HCT116 (cell line): Measurements from ENCODE around the gene ATXN1L. TPM values are rescaled to one million over a fixed set of nuclear protein-coding genes. Genes with fewer than 3 reads are reported as not detected.

Experiments used
- ATAC-seq: fragments of 200-7000 bp; cut with Tn5 transposase; 2 replicates; pipeline ENCODE4 v1.9.1; 2020; ENCODE audit warnings: mild to moderate bottlenecking, moderate library complexity
- BruUV-seq: library from RNA; stranded (reverse); fragments of 400-500 nt; replicated peaks from 2 replicates; lab custom pipeline; 2021; lab: Mats Ljungman, UMichigan
- CTCF ChIA-PET: fragments of 300-600 bp; sonication (Branson Sonifier 250); formaldehyde crosslinking; loops from one replicate; lab custom pipeline; 2021; ENCODE audit warnings: antibody characterized with exemption; lab: Charles Lee
- POLR2A ChIA-PET: fragments of 300-600, 350-600 bp; sonication (Branson Sonifier 250); formaldehyde crosslinking; loops from one replicate; lab custom pipeline; 2021; ENCODE audit warnings: antibody characterized with exemption; lab: Charles Lee
- RAD21 ChIA-PET, 2 experiments: fragments of 300-600 bp; sonication (Branson Sonifier 250); formaldehyde crosslinking; loops; one replicate each; lab custom pipeline; 2023; ENCODE audit warnings: low total read pairs in 2 of 2; ENCODE audit not compliant: uncharacterized antibody in 2 of 2, unreplicated experiment in 2 of 2, low non-redundant PET in 1 of 2; lab: Charles Lee
- DNase-seq: peaks from one replicate; pipeline ENCODE4 v3.0.0-alpha.2; 2010; ENCODE audit warnings: low read depth, low spot score
- H2AFZ ChIP-seq: fragments of 200-600 bp; shearing (Covaris generic), sonication (generic); 2 replicates; pipeline ENCODE4 v1.6.1; 2017; ENCODE audit warnings: low read depth, mixed run types, mixed read lengths, antibody characterized with exemption, low read length; ENCODE audit not compliant: poor library complexity, severe bottlenecking
- H3K27ac ChIP-seq: 2 replicates; pipeline ENCODE4 v1.5.1; 2012; ENCODE audit warnings: low read depth, low read length
- H3K27me3 ChIP-seq: fragments of 200-600 bp; sonication (generic); 2 replicates; pipeline ENCODE4 v1.6.1; 2016; ENCODE audit warnings: mixed run types, low read length, mixed read lengths; ENCODE audit not compliant: insufficient read depth
- H3K36me3 ChIP-seq, 2 experiments: fragments of 200-500 bp in 1 of 2; fragments of 200-600 bp in 1 of 2; sonication (Bioruptor generic) in 1 of 2; sonication (generic) in 1 of 2; 2 replicates each; pipeline versions ENCODE4 v1.5.1 to v1.6.1; 2014 to 2016; ENCODE audit warnings: low read length in 2 of 2, inconsistent platforms in 1 of 2, mixed read lengths in 1 of 2, mixed run types in 1 of 2; ENCODE audit not compliant: insufficient read depth in 2 of 2, control insufficient read depth in 1 of 2
- H3K4me1 ChIP-seq, 2 experiments: fragments of 200-600 bp in 1 of 2; sonication (generic) in 1 of 2; 2 replicates each; pipeline versions ENCODE4 v1.5.1 to v1.6.1; 2012 to 2017; ENCODE audit warnings: low read length in 2 of 2, inconsistent platforms in 1 of 2, mild to moderate bottlenecking in 1 of 2, mixed read lengths in 1 of 2, mixed run types in 1 of 2, moderate library complexity in 1 of 2; ENCODE audit not compliant: insufficient read depth in 2 of 2, control insufficient read depth in 1 of 2
- H3K4me2 ChIP-seq: fragments of 200-600 bp; sonication (generic); 2 replicates; pipeline ENCODE4 v1.6.1; 2017; ENCODE audit warnings: mixed run types, low read length, mixed read lengths
- H3K4me3 ChIP-seq, 2 experiments: fragments of 200-600 bp in 1 of 2; sonication (generic) in 1 of 2; replicated peaks in 1 of 2; 2 replicates each; pipeline ENCODE4 v1.5.1; 2011 to 2016; ENCODE audit warnings: low read length in 2 of 2, control low read depth in 1 of 2, low read depth in 1 of 2, mild to moderate bottlenecking in 1 of 2, mixed read lengths in 1 of 2, mixed run types in 1 of 2
- H3K79me2 ChIP-seq: fragments of 200-600 bp; sonication (generic); 2 replicates; pipeline ENCODE4 v1.6.1; 2017; ENCODE audit warnings: mild to moderate bottlenecking, mixed run types, low read length, moderate library complexity, mixed read lengths; ENCODE audit not compliant: insufficient read depth
- H3K9ac ChIP-seq: fragments of 200-600 bp; sonication (generic); 2 replicates; pipeline ENCODE4 v1.6.1; 2016; ENCODE audit warnings: low read length, mixed read lengths
- H3K9me2 ChIP-seq: fragments of 200-600 bp; sonication (generic), shearing (Covaris generic); 2 replicates; pipeline ENCODE4 v1.6.1; 2017; ENCODE audit warnings: mixed run types, mild to moderate bottlenecking, moderate library complexity; ENCODE audit not compliant: insufficient read depth
- H3K9me3 ChIP-seq, 2 experiments: fragments of 200-500 bp in 1 of 2; fragments of 200-600 bp in 1 of 2; sonication (Bioruptor generic) in 1 of 2; sonication (generic) in 1 of 2; 2 replicates each; pipeline ENCODE4 v1.6.1; 2014 to 2017; ENCODE audit warnings: low read length in 2 of 2, mixed read lengths in 2 of 2, inconsistent platforms in 1 of 2, low read depth in 1 of 2, mild to moderate bottlenecking in 1 of 2, mixed run types in 1 of 2, moderate library complexity in 1 of 2; ENCODE audit not compliant: control insufficient read depth in 1 of 2, insufficient read depth in 1 of 2
- H4K20me1 ChIP-seq: fragments of 200-600 bp; sonication (generic), shearing (Covaris generic); 2 replicates; pipeline ENCODE4 v1.6.1; 2017; ENCODE audit warnings: mixed run types, mild to moderate bottlenecking, moderate library complexity; ENCODE audit not compliant: insufficient read depth
- ATF3 ChIP-seq: IDR thresholded peaks from 2 replicates; pipeline ENCODE4 v1.6.1; 2012
- CBX3 ChIP-seq: IDR thresholded peaks from 2 replicates; pipeline ENCODE4 v1.6.1; 2012; ENCODE audit warnings: low read depth
- CEBPB ChIP-seq: IDR thresholded peaks from 2 replicates; pipeline ENCODE4 v1.6.1; 2012; ENCODE audit warnings: low read depth
- CTCF ChIP-seq, 3 experiments: fragments of 200-600 bp in 1 of 3; sonication (generic) in 1 of 3; IDR thresholded peaks in 2 of 3; conservative IDR thresholded peaks in 1 of 3; 2 replicates each; pipeline ENCODE4 v1.5.1; 2012 to 2017; ENCODE audit warnings: low read depth in 2 of 3, low read length in 2 of 3, antibody characterized with exemption in 1 of 3, borderline replicate concordance in 1 of 3, control low read depth in 1 of 3, mild to moderate bottlenecking in 1 of 3, mixed read lengths in 1 of 3, mixed run types in 1 of 3, moderate library complexity in 1 of 3; ENCODE audit not compliant: insufficient read depth in 1 of 3
- EGR1 ChIP-seq: IDR thresholded peaks from 2 replicates; pipeline ENCODE4 v1.6.1; 2012; ENCODE audit warnings: low read depth
- ELF1 ChIP-seq: IDR thresholded peaks from 2 replicates; pipeline ENCODE4 v1.6.1; 2012; ENCODE audit warnings: low read depth, borderline replicate concordance
- EZH2 ChIP-seq: fragments of 200-600 bp; sonication (generic); IDR thresholded peaks from 2 replicates; pipeline ENCODE4 v1.6.1; 2017; ENCODE audit warnings: antibody characterized with exemption, mixed run types
- FOSL1 ChIP-seq: IDR thresholded peaks from 2 replicates; pipeline ENCODE4 v1.6.1; 2012; ENCODE audit warnings: low read depth
- JUND ChIP-seq: IDR thresholded peaks from 2 replicates; pipeline ENCODE4 v1.6.1; 2012
- POLR2A ChIP-seq: IDR thresholded peaks from 2 replicates; pipeline ENCODE4 v1.7.0; 2011; ENCODE audit warnings: borderline replicate concordance; ENCODE audit not compliant: insufficient read depth, insufficient read length; ENCODE audit errors: extremely low read depth
- POLR2AphosphoS5 ChIP-seq: IDR thresholded peaks from 2 replicates; pipeline ENCODE4 v1.6.1; 2011; ENCODE audit warnings: mild to moderate bottlenecking, low read depth, low read length, moderate library complexity
- SP1 ChIP-seq: IDR thresholded peaks from 2 replicates; pipeline ENCODE4 v1.6.1; 2012; ENCODE audit warnings: low read depth
- SRF ChIP-seq: IDR thresholded peaks from 2 replicates; pipeline ENCODE4 v1.6.1; 2012; ENCODE audit warnings: low read depth
- YY1 ChIP-seq: IDR thresholded peaks from 2 replicates; pipeline ENCODE4 v1.6.1; 2011; ENCODE audit warnings: low read length, low read depth, moderate library complexity, mild to moderate bottlenecking; ENCODE audit not compliant: insufficient replicate concordance; ENCODE audit errors: extremely low read depth
- ZFX ChIP-seq: fragments of 450-650 bp; IDR thresholded peaks from 2 replicates; pipeline ENCODE4 v1.6.1; 2017
- intact Hi-C: fragments of 100-400 bp; cut with micrococcal nuclease; formaldehyde crosslinking; loops from 2 replicates; pipeline ENCODE4 v1.10.0; 2022
- total RNA-seq: library from RNA; stranded (reverse); gene quantifications from one replicate; pipeline ENCODE4 v1.2.1, GENCODE V29; 2021; ENCODE audit not compliant: unreplicated experiment
- TF ChIP-seq, protein P1 (sequence below): IDR thresholded peaks from 2 replicates; pipeline ENCODE4 v1.6.1; 2012

Gene ATXN1L
- total RNA-seq, 1 experiment from 2014 or later: 20.5 TPM

DNA sequence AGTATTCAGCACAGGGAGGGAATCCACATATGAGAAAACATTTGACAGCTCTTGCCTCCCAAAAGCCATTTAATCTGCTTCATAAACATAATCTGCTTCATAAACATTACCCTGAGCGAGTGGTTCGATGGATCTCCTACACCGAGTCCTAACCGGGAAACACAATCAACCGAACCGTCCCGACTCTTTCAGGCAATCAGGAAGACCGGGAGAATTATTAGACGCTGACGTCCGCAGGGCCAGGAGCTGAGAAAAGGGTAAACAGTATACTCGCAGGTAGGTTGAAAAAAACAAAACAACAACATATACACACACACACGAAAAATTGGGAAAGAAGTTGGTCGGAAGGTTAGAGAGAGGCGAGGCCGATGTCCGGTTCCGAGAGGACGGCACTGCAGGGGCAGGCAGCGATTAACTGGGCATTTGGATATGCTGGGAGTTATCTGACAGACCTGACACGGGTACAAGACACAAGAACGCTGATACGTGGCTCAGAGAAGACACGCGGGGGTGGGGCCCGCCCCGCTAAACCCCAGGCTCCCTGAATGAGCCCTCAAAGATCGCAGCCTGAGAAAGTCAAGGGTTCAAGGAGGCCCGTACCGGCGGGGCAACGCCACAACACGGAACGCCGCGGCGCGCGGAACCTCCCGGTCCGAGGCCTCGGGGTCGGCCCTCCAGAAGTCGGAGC lies 37.7 kb upstream of the ATXN1L start:
- Histone ChIP-seq H3K9me2 (no peaks in the 10 kb centered on the region), H3K4me1 (peaks cover 9 to 19% of the 10 kb centered on the region in 2 experiments), H3K9ac (peak overlapping the region; percentile 97), H3K36me3 (peaks cover 0 to 3% of the 10 kb centered on the region in 2 experiments; a peak in 1 of 4 replicates), H3K9me3 (no peaks in the 10 kb centered on the region), H3K4me3 (peak overlapping the region; percentile 98 to 99)
- POLR2A ChIA-PET: interaction anchor here (1.1 to 1.5 kb wide), 4 partner anchors 19 to 153 kb away, joined by 3 to 5 read pairs (median 3); partner anchors contain the start of gene ZNF821
- CTCF ChIA-PET: no interaction called here
- RAD21 ChIA-PET: no interaction called here
- ATAC-seq: peak; percentile 28
- intact Hi-C loops: loop anchor here (2.0 kb wide), 2 partner anchors 37 to 87 kb away; partner anchors contain the start of genes ATXN1L and IST1
- TF ChIP-seq SRF (no peak), ZFX (no peak), SP1 (no peak), JUND (no peak), CBX3 (no peak), EZH2 (no peak)
- TF ChIP-seq, all 23 proteins: peak for 0
- no peak for DNase-seq
- H3K79me2 ChIP-seq: peaks cover 57% of the 10 kb centered on the region
- H3K27me3 ChIP-seq: no peaks in the 10 kb centered on the region
- H2AFZ ChIP-seq: no peak overlapping the region
- no TSS peak for BruUV-seq
- H3K27ac ChIP-seq: peak overlapping the region; percentile 95
- H4K20me1 ChIP-seq: no peaks in the 10 kb centered on the region
- H3K4me2 ChIP-seq: peak overlapping the region; percentile 91

GRCh38 chr16:71808593-71809459 lies 37.0 kb upstream of the ATXN1L start, which contains the start of gene AP1G1:
Gene AP1G1 (minus strand): TSS chr16:71808834. CDS start chr16:71789479, 19,355 bp downstream.
- ChIA-PET RAD21 (no interaction called here), POLR2A (interaction anchor here (0.6 to 1.5 kb wide), 15 partner anchors 13 to 152 kb away, joined by 3 to 9 read pairs (median 3); partner anchors contain the start of genes IST1 and ZNF821), CTCF (interaction anchor here (0.6 to 1.0 kb wide), 2 partner anchors 77 to 153 kb away, joined by 3 read pairs; no protein-coding TSS in a partner anchor)
- no peaks in the 10 kb centered on the region for H3K9me2 ChIP-seq
- peak; percentile 99 for DNase-seq
- intact Hi-C loops: loop anchor here (2.0 kb wide), 2 partner anchors 36 to 86 kb away; partner anchors contain the start of genes ATXN1L and IST1
- H3K9ac ChIP-seq: peak within 1 kb of the TSS; percentile 97
- H3K4me2 ChIP-seq: peak within 1 kb of the TSS; percentile 91
- peaks cover 9 to 19% of the 10 kb centered on the region in 2 experiments for H3K4me1 ChIP-seq
- peaks cover 0 to 3% of the 10 kb centered on the region in 2 experiments; a peak in 1 of 4 replicates for H3K36me3 ChIP-seq
- peak within 1 kb of the TSS; percentile 98 to 99 for H3K4me3 ChIP-seq
- H4K20me1 ChIP-seq: no peaks in the 10 kb centered on the region
- H3K79me2 ChIP-seq: peaks cover 49% of the 10 kb centered on the region
- peak; percentile 95 for ATAC-seq
- no peaks in the 10 kb centered on the region for H3K9me3 ChIP-seq
- H3K27ac ChIP-seq: peak within 1 kb of the TSS; percentile 95
- TSS peak; percentile 67 for BruUV-seq
- peak within 1 kb of the TSS; percentile 67 for H2AFZ ChIP-seq
- H3K27me3 ChIP-seq: no peaks in the 10 kb centered on the region
- TF ChIP-seq CBX3 (peak; percentile 95; the same call in 1 of the 2 replicates), JUND (peak; percentile 64), POLR2A (peak; percentile 86), CTCF (IDR thresholded peaks at IDR 0.05 in 2 of 3, conservative IDR thresholded peaks at IDR 0.05 in 1 of 3; ENCODE audit: borderline replicate concordance in 1 of 3, insufficient read depth in 1 of 3, low read depth in 2 of 3, low read length in 2 of 3) (no peak), FOSL1 (0 out of 2 replicates have a peak, but pooled peaks have one; percentile 18), POLR2AphosphoS5 (peak; percentile 96), CEBPB (no peak), YY1 (peak; percentile 93), ATF3 (no peak), ELF1 (peak; percentile 63), EGR1 (peak; percentile 80)
- TF ChIP-seq, protein P1, sequence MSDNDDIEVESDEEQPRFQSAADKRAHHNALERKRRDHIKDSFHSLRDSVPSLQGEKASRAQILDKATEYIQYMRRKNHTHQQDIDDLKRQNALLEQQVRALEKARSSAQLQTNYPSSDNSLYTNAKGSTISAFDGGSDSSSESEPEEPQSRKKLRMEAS: peak; percentile 50; the same call in 1 of the 2 replicates
